T-helper 22 cell (primary cell): Measurements from ENCODE around the gene SMG7.

Experiments
- DNase-seq: peaks from one replicate; pipeline ENCODE4 v3.0.0-alpha.2; 2020; ENCODE audit warnings: low read depth

Gene SMG7

GRCh38 chr1:183592733-183593132, 120.4 kb downstream of the SMG7 start:
- DNase-seq, result no peak

DNA sequence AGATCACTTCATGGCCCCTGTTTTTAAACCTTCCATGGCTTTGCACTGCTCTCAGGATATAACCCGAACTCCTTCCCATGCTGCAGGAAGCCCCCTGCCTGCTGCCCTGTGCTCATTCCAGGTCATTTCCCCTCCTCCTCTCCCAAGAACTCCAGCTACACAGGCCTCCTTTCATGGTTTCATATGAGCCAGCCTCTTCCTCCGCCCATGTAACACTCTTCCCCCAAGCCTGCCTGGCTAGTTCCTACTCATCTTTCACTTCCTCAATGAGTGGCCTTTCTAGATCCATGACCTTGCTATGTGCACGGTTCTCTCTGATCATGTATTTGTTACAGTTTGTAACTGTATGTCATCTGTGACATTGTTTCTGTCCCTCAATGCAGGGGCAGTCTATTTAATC, 121.1 kb downstream of the SMG7 start:
- no peak for DNase-seq

DNA sequence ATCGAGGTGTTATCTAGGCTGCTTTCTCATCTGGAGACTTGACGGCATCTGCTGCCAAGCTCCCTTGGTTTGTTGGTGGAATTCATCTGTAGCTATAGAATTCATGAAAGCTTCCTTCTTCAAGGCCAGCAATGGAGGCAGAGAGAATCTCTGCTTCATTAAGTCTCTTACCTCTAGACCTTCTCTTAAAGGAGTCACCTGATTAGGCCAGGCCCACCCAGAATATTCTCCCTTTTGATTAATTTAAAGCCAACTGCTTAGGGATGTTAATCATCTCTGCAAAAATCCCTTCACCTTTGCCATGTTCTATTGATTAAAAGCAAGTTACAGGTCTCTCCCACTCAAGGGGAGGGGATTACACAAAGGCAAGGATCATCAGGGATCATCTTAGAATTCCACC, 123.2 kb downstream of the SMG7 start:
- no peak for DNase-seq

DNA sequence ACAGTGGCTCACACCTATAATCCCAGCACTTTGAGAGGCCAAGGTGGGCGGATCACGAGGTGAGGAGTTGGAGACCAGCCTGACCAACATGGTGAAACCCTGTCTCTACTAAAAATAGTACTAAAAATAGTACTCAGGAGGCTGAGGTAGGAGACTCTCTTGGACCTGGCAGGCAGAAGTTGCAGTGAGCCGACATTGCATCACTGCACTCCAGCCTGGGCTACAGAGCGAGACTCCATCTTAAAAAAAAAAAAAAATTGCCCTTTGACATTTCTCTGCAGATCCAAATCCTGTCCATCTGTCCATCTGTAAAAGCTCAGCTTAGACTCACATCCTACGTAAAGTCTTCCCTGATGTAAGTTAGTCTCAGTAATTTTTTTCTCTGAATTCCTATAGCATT, 124.2 kb downstream of the SMG7 start:
- DNase-seq, result no peak

GRCh38 chr1:183597656-183598347, 125.5 kb downstream of the SMG7 start:
- no peak for DNase-seq

DNA sequence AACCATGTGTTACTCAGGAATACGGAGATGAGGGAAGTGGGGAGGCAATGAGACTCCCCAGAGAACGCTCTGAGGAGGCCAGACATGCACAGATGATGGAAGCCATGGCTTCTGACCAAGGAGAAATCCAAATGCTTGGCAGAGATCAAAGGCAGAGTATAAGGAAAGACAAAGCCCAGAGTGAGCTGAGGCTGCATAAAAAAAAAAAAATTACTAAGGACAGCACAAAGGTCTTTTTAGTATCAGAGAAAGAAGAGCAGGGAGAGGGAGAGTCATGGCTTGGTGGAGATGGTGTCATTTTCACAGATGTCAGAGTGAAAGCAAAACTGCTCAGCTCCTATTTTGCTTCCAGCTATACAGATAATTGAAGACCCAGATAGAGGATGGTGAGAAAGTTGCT, 126.1 kb downstream of the SMG7 start:
- DNase-seq, result no peak

GRCh38 chr1:183600136-183600535, 127.8 kb downstream of the SMG7 start:
- DNase-seq, result no peak

DNA sequence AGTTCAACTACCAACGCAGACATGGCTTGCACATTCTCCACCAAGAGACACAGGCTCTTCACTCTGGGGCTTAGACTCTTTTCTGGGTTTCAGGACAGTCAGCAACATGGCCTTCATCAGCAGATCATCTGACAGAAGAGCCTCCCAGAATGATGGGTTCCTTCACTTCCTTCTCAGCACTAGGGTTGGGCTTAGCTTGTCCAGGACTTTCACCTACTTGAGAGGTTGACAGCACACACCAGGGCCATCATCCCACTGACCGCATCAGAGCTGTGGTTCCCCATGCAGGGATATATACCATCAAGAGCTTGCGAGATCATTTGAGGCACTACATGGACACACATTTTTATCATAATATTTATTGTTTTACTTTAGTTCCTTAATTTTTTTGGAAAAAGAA, 128.3 kb downstream of the SMG7 start:
- DNase-seq, result no peak

GRCh38 chr1:183602510-183602909, 130.2 kb downstream of the SMG7 start:
- DNase-seq, result no peak
